ENCODE data around the gene PRRG2.

DNA sequence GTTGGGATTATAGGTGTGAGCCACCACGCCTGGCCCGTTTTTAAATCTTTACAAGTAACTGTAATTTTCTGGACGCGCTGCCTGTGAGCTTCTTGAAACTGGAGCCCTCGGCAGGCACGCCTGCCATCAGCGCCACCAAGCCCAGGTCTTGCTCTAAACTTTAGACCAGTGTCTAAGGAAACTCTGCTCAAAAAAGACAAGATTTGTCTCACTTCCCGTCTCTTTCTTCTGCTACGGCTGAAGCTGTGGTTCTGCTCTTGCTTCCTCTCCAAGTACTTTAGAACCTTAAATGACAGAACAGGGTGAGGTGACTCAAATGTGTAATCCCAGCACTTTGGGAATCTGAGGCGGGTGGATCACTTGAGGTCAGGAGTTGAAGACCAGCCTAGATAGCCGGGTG lies 28.4 kb upstream of the PRRG2 start:
- TF ChIP-seq, protein P1, sequence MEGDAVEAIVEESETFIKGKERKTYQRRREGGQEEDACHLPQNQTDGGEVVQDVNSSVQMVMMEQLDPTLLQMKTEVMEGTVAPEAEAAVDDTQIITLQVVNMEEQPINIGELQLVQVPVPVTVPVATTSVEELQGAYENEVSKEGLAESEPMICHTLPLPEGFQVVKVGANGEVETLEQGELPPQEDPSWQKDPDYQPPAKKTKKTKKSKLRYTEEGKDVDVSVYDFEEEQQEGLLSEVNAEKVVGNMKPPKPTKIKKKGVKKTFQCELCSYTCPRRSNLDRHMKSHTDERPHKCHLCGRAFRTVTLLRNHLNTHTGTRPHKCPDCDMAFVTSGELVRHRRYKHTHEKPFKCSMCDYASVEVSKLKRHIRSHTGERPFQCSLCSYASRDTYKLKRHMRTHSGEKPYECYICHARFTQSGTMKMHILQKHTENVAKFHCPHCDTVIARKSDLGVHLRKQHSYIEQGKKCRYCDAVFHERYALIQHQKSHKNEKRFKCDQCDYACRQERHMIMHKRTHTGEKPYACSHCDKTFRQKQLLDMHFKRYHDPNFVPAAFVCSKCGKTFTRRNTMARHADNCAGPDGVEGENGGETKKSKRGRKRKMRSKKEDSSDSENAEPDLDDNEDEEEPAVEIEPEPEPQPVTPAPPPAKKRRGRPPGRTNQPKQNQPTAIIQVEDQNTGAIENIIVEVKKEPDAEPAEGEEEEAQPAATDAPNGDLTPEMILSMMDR (IDR thresholded peaks at IDR 0.05) = no peak
- TF ChIP-seq EP300 (IDR thresholded peaks at IDR 0.05) = no peak
- no peak for TF ChIP-seq POLR2AphosphoS5 (IDR thresholded peaks at IDR 0.05)

Data from sigmoid colon (tissue), 4 donors.